ENCODE measurements around the gene SH3RF3. TPM values are rescaled to one million over a fixed set of nuclear protein-coding genes. Genes with fewer than 3 reads are reported as not detected.

The SH3RF3 gene
- total and polyA plus RNA-seq, 9 of the 15 experiments (the other 6 are each of a cell fraction or from before 2014, with no cell fraction given) = 0.02 TPM; not detected in 8

DNA sequence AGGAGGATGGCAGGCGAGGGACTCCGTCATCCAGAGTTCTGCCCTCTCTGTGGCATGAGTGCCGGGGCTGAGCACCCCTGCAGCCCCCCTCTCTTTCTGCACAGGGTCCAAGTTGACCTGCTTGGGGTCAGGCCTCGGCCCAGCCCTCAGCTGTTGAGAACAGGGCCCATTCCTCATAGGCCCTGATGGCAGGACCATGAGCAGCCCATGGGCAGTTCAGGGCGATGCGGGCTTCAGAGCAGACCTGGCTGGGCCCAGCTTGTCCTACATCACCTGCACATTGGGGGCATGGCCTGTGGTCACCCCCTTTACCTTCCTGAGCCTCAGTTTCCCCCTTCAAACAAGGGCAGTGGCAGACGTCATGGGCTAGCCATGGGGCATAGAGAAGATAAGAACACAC is 246.7 kb downstream of the SH3RF3 start:
- no peak for FAIRE-seq
- H3K27ac ChIP-seq (ENCODE audit: extremely low read depth, low read depth, low read length) = no peak overlapping the region
- no peaks in the 10 kb centered on the region for H3K79me2 ChIP-seq (ENCODE audit: control insufficient read depth, insufficient read depth, low read length)
- ChIA-PET CTCF (ENCODE audit: low intra/inter-chr PET ratio) (no interaction called here), POLR2A (interaction anchor here (0.8 kb wide), 1 partner anchor 199 kb away, joined by 4 read pairs; no protein-coding TSS in a partner anchor)
- no peaks in the 10 kb centered on the region for H3K9me1 ChIP-seq (ENCODE audit: control insufficient read depth, insufficient read depth, low read length)
- intact Hi-C loops (cut with micrococcal nuclease) = no loop called here
- no peak for DNase-seq (ENCODE audit: extremely low read depth in 1 of 4, low spot score in 3 of 4)
- in situ Hi-C loops (cut with MboI) = no loop called here
- no peaks in the 10 kb centered on the region; a peak in 1 of 5 replicates for H3K4me1 ChIP-seq (replicated peaks in 1 of 2; ENCODE audit: control insufficient read depth in 2 of 2, insufficient read depth in 2 of 2, low read length in 2 of 2)
- H3K27me3 ChIP-seq (ENCODE audit: control insufficient read depth in 2 of 2, insufficient read depth in 2 of 2, low read length in 2 of 2) = peaks cover 6 to 61% of the 10 kb centered on the region in 2 experiments; a peak in 4 of 5 replicates
- BruUV-seq (replicated peaks) = no TSS peak
- 0 out of 2 replicates have a peak, but pooled peaks cover 4% of the 10 kb centered on the region for H4K20me1 ChIP-seq (replicated peaks; ENCODE audit: control insufficient read depth, insufficient read depth, low read length)
- no peak overlapping the region for H3K4me3 ChIP-seq
- ATAC-seq = no peak
- no peak overlapping the region for H3K9ac ChIP-seq (ENCODE audit: insufficient read depth in 1 of 2, low read depth in 2 of 2, low read length in 2 of 2)
- no peak overlapping the region for H3K4me2 ChIP-seq (ENCODE audit: insufficient read depth, low read length)
- H3K36me3 ChIP-seq (ENCODE audit: control insufficient read depth, insufficient read depth, low read length) = no peaks in the 10 kb centered on the region
- H3K9me3 ChIP-seq (replicated peaks; ENCODE audit: control insufficient read depth, insufficient read depth, low read depth, low read length) = no peaks in the 10 kb centered on the region
- TF ChIP-seq NEUROD1 (IDR thresholded peaks at IDR 0.05; ENCODE audit: borderline replicate concordance, low read depth, low read length, partially characterized antibody) (no peak), KHSRP (IDR thresholded peaks at IDR 0.05) (no peak), ZBTB17 (CRISPR knock-in tag; IDR thresholded peaks at IDR 0.05) (no peak), ZNF644 (tag; IDR thresholded peaks at IDR 0.05; ENCODE audit: low read depth) (no peak), MAX (CRISPR knock-in tag; IDR thresholded peaks at IDR 0.05) (no peak), BRCA1 (IDR thresholded peaks at IDR 0.05) (no peak), BRCA1 (CRISPR knock-in tag; IDR thresholded peaks at IDR 0.05) (no peak), TARDBP (IDR thresholded peaks at IDR 0.05) (no peak), NR4A1 (CRISPR knock-in tag; IDR thresholded peaks at IDR 0.05) (no peak), NR4A1 (tag; IDR thresholded peaks at IDR 0.05) (no peak)
- TF ChIP-seq, protein P1, sequence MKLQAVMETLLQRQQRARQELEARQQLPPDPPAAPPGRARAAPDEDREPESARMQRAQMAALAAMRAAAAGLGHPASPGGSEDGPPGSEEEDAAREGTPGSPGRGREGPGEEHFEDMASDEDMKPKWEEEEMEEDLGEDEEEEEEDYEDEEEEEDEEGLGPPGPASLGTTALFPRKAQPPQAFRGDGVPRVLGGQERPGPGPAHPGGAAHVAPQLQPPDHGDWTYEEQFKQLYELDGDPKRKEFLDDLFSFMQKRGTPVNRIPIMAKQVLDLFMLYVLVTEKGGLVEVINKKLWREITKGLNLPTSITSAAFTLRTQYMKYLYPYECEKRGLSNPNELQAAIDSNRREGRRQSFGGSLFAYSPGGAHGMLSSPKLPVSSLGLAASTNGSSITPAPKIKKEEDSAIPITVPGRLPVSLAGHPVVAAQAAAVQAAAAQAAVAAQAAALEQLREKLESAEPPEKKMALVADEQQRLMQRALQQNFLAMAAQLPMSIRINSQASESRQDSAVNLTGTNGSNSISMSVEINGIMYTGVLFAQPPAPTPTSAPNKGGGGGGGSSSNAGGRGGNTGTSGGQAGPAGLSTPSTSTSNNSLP (IDR thresholded peaks at IDR 0.05; ENCODE audit: borderline replicate concordance, low read depth, low read length) = no peak
- TF ChIP-seq, protein P2, sequence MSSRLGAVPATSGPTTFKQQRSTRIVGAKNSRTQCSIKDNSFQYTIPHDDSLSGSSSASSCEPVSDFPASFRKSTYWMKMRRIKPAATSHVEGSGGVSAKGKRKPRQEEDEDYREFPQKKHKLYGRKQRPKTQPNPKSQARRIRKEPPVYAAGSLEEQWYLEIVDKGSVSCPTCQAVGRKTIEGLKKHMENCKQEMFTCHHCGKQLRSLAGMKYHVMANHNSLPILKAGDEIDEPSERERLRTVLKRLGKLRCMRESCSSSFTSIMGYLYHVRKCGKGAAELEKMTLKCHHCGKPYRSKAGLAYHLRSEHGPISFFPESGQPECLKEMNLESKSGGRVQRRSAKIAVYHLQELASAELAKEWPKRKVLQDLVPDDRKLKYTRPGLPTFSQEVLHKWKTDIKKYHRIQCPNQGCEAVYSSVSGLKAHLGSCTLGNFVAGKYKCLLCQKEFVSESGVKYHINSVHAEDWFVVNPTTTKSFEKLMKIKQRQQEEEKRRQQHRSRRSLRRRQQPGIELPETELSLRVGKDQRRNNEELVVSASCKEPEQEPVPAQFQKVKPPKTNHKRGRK (tag; IDR thresholded peaks at IDR 0.05) = no peak
- TF ChIP-seq, protein P3, sequence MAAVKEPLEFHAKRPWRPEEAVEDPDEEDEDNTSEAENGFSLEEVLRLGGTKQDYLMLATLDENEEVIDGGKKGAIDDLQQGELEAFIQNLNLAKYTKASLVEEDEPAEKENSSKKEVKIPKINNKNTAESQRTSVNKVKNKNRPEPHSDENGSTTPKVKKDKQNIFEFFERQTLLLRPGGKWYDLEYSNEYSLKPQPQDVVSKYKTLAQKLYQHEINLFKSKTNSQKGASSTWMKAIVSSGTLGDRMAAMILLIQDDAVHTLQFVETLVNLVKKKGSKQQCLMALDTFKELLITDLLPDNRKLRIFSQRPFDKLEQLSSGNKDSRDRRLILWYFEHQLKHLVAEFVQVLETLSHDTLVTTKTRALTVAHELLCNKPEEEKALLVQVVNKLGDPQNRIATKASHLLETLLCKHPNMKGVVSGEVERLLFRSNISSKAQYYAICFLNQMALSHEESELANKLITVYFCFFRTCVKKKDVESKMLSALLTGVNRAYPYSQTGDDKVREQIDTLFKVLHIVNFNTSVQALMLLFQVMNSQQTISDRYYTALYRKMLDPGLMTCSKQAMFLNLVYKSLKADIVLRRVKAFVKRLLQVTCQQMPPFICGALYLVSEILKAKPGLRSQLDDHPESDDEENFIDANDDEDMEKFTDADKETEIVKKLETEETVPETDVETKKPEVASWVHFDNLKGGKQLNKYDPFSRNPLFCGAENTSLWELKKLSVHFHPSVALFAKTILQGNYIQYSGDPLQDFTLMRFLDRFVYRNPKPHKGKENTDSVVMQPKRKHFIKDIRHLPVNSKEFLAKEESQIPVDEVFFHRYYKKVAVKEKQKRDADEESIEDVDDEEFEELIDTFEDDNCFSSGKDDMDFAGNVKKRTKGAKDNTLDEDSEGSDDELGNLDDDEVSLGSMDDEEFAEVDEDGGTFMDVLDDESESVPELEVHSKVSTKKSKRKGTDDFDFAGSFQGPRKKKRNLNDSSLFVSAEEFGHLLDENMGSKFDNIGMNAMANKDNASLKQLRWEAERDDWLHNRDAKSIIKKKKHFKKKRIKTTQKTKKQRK (IDR thresholded peaks at IDR 0.05; ENCODE audit: borderline replicate concordance, low read depth, low read length) = no peak
- WGBS (ENCODE audit: insufficient coverage, low coverage, missing lambda C conversion rate) = 0% methylated on average over 6 of the region's 7 CpGs
- H2AFZ ChIP-seq (ENCODE audit: low read depth, low read length) = no peak overlapping the region
